NK-92 treated with Interleukin-12 subunit alpha and Interleukin-12 subunit beta, amount 100 ng/mL, for 24 hours (cell line): ENCODE measurements around the gene MRPL33.

Experiments
- DNase-seq: peaks from one replicate; lab custom pipeline; 2025; lab: John Stamatoyannopoulos, UW

Gene MRPL33

DNA sequence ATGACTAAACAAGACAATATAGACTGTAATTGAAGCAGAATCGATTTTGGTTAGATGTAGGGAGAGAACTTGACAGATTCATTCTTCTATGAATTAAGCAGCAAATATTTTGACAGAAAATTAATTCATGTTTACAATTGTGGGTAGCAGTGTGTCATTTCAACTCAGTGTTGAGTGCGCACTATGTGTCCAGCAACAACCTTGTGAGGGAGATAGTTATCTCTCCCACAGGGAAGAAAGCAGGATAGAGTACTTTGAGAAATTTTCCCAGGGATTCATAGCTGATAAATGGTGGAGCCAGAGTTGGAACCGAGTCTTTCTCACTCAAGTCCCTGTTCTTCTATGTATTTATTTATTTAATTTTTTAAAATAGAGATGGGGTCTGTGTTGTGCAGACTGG is 5.2 kb downstream of the MRPL33 start:
- no peak for DNase-seq

DNA sequence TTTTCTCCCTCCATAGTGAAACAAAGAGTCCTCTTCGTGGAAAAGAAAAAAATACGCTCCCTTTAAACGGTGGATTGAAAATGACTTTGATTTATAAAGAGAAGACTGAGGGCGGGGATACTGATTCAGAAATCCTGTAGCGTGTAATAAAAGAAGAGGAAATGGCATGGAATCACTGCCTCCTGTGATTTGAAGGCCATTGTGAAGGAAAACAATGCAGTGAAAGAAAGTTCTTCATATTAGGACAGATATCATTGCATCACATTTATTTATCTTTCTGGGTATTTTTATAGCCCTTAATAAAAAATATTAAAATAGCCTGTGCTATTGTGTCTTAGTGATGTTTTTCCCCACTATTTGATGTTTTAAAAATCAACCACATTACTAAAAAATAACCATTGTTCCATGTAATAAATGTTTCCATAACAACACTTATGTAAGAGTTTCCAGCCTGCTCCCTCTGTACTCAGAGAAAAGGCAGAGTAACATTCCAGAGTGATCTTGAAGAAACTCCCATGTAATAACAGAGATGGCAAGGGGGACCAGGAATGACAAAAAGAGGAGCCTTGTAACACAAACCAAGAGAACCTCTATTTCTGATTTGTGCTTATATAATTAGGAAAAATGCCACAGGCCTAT is 8.0 kb downstream of the MRPL33 start:
- no peak for DNase-seq

- no peak for DNase-seq
These were observed 10.0 kb downstream of the MRPL33 start for GRCh38 chr2:27781496-27781895.

DNA sequence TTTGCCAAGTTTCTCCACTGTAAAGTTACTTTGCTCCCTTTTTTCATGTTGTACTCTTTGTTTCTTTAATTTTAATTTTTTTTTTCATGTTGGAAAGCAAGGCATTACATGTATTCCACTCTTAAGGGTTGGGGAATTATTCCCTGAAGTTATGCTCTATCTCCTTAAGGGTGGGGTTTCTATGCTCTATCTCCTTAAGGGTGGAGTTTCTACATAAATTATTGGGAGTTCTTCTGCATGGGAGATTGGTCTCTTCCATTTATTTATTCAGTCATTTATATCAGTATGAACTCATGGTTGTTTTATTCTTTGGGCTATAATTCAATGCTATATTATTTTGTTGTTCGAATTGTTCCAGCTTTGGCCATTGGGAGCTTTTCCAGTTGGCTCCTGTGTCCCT is 11.2 kb downstream of the MRPL33 start:
- DNase-seq, result no peak

GRCh38 chr2:27790796-27791195 is 19.3 kb downstream of the MRPL33 start:
- no peak for DNase-seq

DNA sequence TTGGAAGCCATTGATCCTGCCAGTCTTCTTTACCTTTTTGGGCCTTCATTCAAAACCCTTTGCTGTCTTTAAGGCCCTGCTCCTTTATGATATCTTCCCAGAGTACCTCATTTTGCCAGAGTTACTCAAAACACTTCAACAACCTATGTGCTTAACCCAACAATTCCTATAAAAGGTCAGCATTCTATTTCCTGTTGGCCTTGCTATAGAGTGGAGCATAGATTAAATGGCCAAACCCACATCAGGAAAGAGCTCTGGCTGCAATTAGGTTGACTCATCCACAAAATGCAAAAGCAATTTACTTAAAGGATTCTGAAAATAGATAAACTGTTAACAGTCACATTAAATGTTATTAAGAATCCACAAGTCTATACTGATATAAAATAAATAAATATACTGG is 21.2 kb downstream of the MRPL33 start:
- no peak for DNase-seq

DNA sequence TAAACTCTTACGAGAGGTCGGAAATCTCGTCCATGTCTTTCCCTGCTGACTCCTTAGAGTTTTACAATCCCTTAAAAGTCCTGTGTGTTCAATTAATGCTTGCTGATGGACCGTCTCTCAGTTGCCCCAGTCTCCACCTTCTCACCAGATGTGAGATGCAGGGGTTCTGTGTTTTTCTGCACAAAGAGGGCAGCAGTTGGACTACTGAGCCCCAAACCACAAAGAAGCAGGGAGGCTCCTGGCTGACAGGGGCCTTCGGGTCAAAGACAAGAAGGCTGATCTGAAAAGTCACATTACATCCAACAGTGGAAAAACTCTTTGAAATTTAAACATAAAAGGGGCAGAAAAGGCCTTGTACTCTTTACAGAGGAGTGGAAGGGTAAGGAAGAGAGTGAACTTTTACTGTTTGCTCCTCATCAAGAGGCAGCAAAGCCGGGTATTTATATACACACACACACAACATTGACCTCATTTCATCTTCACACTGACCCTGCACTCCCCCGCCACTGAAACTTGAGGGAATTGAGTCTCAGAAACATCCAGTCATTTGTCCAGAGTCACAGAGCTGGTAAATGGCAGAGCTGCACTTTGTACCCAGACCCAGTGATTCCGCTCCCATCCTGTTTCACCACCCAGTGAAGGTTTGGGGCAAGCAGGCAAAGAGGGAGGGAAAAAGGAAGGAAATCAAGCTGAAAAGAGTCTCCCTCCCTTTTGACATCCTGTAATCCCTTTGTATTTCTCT is 23.7 kb downstream of the MRPL33 start:
- no peak for DNase-seq

DNA sequence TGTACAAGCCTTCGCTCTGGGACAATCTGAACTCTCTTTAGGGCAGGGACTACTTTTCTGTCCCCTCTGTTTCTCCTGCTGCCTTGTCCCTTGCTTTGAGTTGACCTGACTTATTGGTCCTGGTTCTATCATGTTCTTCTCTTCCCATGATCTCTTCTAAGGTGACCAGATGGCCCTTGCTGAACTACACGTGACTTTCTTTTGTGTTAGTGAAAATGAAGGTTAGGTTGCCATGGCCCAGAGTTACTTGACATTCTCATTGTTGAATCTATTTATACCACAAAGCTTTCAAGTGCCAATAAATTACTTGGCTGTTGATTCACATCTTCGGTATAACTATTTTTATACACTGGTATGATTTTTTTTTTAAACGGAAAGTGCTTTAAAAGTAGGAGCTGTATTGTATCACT is 24.4 kb downstream of the MRPL33 start:
- no peak for DNase-seq

DNA sequence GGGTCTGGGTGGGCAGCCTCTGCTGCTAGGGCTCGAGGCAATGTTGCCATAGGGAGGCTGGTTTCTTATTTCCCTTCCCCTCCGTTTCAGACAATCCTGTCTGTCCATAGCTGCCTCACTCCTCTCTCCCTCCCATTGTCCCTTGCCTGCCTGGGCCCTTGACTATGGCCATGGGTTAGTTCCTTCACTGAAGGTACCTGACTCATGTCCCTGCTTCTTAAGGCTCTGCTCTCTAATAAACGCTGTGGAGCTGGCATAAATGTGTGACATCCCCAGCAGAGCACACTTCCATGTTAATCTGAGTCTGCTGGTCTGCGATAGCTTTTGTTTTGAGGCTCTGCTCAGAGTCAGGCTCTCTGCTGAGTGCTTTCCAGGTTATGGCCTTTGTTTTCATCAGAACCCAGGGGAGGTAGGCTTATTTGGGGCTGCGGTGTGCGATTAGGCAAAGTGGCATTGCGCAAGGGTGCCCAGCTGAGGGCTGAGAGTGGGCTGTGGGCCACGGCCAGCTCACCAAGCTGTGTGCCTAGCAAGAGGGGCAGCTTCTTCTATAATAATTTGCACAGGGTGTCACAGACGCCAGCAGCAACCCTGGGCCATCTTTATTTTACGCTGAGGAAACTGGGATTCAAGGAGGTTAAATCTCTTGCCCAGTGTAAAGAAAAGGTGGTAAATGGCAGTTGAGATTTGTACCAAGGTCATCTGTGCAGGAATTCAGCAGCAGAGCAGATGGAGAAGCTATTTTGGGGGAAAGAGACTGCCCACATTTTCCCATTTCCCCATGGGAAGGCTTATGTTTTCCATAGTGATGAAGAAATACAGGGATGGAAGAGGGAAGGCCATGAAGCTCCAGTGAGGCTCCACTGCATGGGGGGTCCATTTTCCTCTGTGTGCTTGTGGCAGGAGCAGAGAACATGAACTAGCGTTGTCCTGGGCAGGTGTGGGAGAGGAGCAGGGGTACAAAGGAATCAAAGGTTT is 25.6 kb downstream of the MRPL33 start:
- no peak for DNase-seq

GRCh38 chr2:27797841-27798240 is 26.3 kb downstream of the MRPL33 start:
- DNase-seq, result no peak

- no peak for DNase-seq
These were observed 27.0 kb downstream of the MRPL33 start for GRCh38 chr2:27798486-27798885.

DNA sequence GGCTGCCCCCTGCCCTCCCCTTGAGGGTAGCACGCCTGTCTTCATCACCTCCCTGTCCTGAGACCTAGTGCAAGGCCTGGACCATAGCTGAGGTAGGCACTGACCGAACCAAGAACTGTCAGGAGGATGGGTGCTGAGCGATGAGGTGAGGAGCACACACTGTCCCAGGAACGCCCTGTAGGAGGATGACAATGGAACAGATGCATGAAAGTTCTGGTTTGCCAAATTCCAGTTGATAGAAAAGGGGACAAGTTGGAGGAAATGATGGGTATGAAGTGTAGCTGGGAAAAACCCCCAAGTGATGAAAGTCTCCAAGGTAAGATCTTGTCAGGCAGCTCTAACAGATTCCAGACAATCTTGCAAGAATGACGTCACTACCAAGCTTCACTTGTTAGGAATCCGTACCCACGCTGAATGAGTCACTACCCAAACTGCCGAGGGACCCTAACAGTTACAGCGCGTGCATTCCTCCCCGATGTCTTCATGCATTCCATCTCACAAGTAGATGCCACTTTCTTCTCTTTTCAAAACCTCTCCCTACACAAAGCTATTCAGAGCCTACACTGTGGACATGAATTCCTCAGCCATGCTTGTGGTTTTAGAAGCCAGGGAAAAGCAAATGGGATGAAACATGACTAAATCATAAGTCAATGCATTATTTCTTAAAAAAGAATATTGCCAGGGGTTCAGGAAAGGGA is 27.6 kb downstream of the MRPL33 start:
- DNase-seq, result no peak

GRCh38 chr2:27799646-27800010 is 28.1 kb downstream of the MRPL33 start:
- no peak for DNase-seq

DNA sequence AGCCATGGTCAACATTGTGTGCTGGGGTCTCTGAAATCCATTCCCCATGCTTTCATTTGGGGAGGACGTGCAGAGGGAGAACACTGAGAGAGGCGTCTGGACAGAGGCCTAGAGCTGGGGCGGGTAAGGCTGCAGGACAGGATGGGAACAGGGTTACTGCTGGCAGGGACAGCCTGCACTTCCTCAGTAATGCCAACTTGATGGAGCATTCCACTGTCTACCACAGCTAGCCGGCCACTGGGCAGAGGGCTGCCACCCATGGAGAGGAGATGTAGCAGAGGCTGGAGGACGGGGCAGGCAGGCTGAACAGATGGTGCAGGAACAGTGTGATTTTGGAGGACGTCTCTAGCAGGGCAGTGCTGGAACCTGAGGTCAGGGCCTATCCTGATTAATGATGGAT is 29.3 kb downstream of the MRPL33 start:
- no peak for DNase-seq

DNA sequence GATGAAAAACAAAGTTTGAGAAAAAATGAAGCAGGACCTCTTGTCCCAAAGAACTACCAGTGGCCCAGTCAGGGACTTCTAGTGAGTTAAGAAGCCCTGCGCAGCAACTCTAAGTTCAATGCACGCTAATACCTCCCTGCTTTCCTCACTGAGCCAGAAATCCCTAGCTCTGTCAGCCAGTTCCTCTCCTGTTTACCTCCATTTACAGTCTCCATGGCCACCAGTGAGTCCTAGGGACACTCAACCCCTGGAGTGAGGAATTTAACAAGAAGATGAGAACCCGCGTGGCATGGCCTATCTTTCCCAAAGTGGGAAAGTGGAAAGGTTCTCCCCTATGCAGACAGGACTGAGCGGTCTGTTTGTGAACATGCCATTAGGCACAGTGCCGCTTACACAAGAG is 31.0 kb downstream of the MRPL33 start:
- DNase-seq, result no peak

- no peak for DNase-seq
These were observed 31.5 kb downstream of the MRPL33 start for GRCh38 chr2:27803046-27803445.

GRCh38 chr2:27804146-27804545 is 32.6 kb downstream of the MRPL33 start:
- DNase-seq, result no peak

DNA sequence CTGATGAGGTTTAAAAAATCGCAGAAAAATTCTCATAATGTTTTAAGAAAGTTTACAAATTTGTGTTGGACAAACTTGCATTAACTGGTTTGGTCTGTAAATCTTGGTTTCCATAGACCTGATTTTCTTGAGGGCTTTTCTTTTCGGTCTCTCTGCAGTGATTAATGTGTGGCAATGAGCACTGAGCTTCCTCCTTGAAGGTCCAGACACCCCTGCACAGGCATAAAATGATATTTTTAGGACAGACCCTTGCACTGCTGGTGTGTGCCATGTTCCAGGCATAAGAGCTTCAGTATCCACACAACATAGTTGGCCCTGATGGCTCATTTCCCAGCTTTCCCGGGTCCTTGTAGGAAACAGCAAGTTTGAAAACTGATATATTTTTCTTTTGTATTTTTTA is 33.7 kb downstream of the MRPL33 start:
- no peak for DNase-seq

- no peak for DNase-seq
These were observed 35.0 kb downstream of the MRPL33 start for GRCh38 chr2:27806311-27807059.

DNA sequence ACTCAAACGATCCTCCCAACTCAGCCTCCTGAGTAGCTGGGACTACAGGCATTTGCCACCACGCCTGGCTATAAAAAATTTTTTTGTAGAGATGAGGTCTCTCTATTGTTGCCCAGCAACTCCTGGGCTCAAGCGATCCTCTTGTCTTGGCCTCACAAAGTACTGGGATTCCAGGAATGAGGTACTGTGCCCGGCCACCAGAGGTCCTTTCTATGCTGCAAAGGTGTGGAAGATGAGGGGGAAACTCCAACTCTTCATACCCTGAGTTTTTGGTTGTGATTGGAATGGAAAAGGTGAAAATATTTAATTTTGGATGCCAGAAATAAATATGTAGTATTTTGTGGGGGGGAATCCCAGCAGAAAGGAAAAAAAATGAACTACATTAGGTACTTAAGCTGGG is 36.0 kb downstream of the MRPL33 start:
- no peak for DNase-seq

DNA sequence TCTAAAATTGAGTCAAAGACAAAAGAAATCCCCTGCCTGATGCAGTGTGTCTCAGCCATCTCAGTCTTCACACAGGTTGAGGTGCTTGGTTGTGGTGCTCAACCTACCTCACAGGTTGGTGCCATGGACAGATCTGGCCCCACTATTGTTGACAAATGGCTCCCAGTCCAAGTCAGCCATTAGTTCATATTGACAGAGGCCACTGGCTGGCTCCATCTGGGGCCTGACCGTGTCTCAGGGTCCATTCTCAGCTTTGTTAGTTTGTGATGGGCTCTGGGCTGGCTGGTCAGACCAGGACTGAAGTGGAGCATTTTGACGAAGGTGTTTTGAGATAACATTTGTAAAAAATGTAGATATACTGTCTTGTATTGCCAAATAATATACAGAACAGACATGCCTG is 36.9 kb downstream of the MRPL33 start:
- no peak for DNase-seq

GRCh38 chr2:27808984-27809383 is 37.5 kb downstream of the MRPL33 start:
- DNase-seq, result no peak
